GM18517 (cell line): ENCODE measurements around the gene PPP2R5C.
"Not testable (repeated sequence)": the region's sequence is repeated elsewhere in the genome, so short reads cannot be mapped to it uniquely, and the experiment has no call there.

Source experiments
- ATAC-seq: cut with Tn5 transposase; IDR thresholded peaks from one replicate; pipeline ENCODE4 v1.9.1; 2021; ENCODE audit warnings: mild to moderate bottlenecking, moderate library complexity; ENCODE audit not compliant: unreplicated experiment

Gene PPP2R5C

GRCh38 chr14:101726954-101727302, 34.6 kb upstream of the PPP2R5C start:
- ATAC-seq: no peak

- ATAC-seq: no peak
These were observed 33.7 kb upstream of the PPP2R5C start for GRCh38 chr14:101727611-101728366.

DNA sequence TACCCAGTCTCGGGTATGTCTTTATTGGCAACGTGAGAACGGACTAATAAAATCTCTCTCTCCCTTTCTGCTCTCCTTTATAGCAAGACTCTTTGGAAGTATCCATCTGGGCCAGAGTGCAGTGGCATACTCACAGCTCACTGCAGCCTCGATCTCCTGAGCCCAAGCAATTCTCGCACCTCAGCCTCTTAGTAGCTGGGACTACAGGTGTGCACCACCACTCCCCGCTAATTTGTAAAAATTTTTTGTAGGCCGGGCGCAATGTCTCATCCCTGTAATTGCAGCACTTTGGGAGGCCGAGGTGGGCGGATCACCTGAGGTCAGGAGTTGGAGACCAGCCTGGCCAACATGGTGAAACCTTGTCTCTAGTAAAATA, 33.2 kb upstream of the PPP2R5C start:
- no peak for ATAC-seq

- ATAC-seq: no peak
These were observed 32.1 kb upstream of the PPP2R5C start for GRCh38 chr14:101729382-101729781.

- not testable (repeated sequence) for ATAC-seq
These were observed 31.4 kb upstream of the PPP2R5C start for GRCh38 chr14:101730157-101730556.

- no peak for ATAC-seq
These were observed 30.8 kb upstream of the PPP2R5C start for GRCh38 chr14:101730626-101731186.

DNA sequence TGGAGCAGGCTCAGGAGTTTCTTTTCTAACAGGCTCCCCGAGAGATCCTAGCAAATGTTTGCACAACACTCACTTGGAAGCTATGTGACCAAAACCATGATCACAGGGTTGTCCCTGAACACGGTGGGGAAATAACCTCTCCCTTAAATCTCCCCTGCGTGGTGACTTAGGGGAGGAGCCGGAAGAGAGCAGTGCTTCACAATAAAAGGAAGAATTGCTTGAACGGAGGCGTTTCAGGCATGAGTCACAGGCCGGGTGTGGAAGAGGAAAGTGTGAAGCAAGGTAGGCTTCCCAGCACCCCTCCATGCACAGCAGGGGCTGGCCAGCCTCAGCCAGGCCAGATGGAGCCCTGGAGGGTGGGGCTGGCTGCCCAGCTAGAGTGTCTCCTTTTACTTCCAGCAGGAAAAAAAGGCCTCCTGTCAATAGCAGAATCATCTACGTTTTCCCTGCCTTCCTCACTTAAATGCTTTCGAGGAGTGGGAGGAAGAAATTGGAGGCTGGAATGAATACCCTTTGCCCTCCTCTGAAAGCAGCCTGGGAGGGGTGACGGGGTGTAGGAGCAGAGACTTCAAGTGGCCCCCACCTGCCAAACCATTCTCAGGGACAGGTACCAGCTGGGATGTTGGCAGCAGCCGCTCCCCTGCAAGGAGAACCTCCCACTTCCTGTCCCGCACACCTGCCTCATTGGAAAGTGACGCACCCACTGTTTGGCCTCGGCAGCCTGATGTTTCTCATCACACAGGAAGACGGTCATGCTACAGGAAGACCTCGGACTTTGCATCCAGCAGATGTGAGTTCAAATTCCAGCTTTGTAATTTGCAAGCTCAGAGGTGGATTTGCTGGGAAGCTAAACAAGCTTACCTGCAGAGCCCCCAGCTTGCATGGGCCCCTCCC, 30.1 kb upstream of the PPP2R5C start:
- peak; percentile 80 for ATAC-seq

DNA sequence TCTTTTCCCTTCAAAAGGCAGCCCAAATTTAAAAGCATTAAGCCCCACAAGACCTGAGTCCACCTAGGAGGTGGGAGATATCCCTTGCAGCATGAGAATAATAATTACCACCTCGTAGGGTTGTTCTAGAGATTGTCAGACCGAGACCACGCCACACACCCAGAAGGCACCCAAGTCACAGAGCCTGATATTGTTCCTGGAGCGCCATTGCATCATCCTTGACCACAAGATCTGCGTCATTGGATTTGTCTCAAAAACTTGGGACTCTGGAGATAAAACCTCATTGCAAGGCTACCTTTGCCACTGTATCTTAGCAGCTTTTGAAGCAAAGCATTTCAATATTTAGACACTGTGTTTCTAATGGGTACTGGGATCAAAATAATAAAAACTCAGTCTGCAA, 29.4 kb upstream of the PPP2R5C start:
- ATAC-seq: no peak

- ATAC-seq: no peak
These were observed 28.3 kb upstream of the PPP2R5C start for GRCh38 chr14:101733211-101733610.

- ATAC-seq: no peak
These were observed 27.2 kb upstream of the PPP2R5C start for GRCh38 chr14:101734246-101734847.

GRCh38 chr14:101735453-101735852, 26.1 kb upstream of the PPP2R5C start:
- no peak for ATAC-seq

GRCh38 chr14:101736071-101736470, 25.4 kb upstream of the PPP2R5C start:
- ATAC-seq: no peak

DNA sequence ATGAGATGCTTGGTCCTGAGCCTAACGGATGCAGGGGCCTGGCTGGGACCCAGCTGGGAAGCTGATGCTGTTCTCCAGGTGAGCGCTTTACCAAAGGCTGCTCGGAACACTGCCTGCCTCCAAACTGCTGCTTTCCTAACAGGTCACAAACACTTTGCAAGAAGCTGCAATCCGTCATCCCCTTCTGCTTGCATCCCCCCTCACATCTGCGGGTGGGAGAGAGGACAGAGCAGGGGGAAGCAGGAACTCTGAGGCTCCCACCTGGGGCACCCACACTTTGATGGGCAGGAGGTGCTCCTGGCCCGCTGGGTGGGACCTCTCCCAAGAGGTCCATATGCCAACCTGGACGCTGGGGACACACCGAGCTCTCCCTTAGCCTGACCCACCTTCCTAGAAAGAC, 24.9 kb upstream of the PPP2R5C start:
- no peak for ATAC-seq

- no peak for ATAC-seq
These were observed 23.8 kb upstream of the PPP2R5C start for GRCh38 chr14:101737414-101738339.

DNA sequence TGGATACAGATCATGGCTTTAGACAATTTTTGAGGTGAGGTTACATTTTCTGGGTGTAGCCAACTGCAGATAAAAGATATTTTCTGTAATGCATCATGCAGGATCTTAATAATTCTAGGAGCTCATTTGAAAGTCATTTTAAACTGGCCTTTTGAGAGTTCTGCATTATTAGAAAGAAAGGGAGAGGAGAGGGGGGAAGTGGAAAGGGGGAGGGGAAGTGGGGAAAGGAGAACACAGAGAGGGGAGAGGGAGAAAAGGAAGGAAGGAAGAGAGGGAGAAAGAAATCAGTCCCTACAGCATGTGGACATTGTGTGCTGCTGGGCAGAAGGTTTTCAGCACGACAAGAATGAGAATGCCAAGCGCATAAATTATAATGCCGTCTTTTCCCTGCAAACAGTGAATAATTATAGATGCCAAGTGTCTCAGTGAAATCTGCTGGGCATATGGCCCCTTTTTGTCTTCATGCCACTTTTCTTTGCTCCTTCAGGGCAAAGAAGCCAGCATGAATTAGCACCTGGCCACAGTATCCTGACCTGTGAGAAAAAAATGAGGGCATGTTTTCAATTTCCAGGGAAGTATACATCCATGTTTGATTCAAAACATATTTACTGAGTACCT, 22.7 kb upstream of the PPP2R5C start:
- no peak for ATAC-seq

DNA sequence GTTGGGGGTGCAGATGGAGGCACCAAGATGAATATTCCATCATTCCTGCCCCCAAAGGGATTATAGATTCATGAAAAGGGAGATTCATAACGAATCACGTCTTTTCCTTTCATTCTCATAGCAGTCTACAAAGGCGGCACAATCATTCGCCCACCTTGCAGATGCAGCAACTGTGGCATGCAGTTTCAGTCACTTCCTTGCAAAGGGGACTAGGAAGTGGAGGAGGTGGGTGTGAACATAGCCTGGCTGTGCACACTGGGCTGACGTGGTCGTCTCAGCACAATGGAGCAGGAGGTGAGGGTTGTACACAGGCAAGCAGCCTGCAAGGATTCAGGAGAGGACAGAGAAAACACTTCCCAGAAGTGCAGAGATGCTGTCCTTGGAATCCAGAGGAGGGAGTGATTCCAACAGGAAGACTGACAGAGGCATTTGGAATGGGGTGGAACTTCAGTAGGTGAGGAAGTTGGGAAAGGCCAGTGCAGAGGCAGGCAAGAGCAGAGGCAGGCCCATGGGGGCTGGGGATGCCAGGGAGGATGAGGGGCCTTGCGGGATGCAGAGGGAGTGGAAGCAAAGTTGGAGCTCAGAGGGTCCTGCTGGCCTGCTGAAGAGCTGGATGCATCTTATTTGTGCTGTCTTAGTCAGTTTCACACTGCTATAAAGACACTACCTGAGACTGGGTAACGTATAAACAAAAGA, 21.9 kb upstream of the PPP2R5C start:
- ATAC-seq: no peak

GRCh38 chr14:101740981-101741380, 20.5 kb upstream of the PPP2R5C start:
- no peak for ATAC-seq

DNA sequence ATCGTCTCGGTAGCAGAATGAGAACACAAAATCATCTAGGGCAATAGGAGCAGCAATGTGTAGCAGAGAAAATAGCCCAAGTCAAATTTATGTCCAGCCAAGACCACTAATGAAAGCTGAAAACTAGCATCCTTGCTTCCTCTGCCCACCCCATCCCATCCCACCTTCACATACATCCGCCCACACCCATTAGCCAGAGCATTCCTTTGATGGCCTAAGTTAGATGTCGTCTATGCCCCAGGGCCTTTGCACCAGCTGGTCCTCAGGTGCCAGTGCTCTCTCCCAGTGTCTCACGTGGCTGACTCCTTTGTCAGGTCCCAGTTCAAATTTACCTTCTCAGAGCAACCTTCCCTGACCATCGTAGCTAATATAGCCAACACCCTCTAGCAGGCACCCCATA, 17.8 kb upstream of the PPP2R5C start:
- ATAC-seq: no peak

- ATAC-seq: not testable (repeated sequence)
These were observed 17.1 kb upstream of the PPP2R5C start for GRCh38 chr14:101744382-101744781.
